GM21381 (cell line): ENCODE measurements around the gene UBE2F.
"Not testable (repeated sequence)": the region's sequence is repeated elsewhere in the genome, so short reads cannot be mapped to it uniquely, and the experiment has no call there.

ENCODE experiments used
- ATAC-seq: cut with Tn5 transposase; IDR thresholded peaks from one replicate; pipeline ENCODE4 v1.9.1; 2021; ENCODE audit warnings: mild to moderate bottlenecking, moderate library complexity; ENCODE audit not compliant: unreplicated experiment

Gene UBE2F

GRCh38 chr2:238042090-238042489 lies 75.3 kb downstream of the UBE2F start:
- ATAC-seq, result no peak

DNA sequence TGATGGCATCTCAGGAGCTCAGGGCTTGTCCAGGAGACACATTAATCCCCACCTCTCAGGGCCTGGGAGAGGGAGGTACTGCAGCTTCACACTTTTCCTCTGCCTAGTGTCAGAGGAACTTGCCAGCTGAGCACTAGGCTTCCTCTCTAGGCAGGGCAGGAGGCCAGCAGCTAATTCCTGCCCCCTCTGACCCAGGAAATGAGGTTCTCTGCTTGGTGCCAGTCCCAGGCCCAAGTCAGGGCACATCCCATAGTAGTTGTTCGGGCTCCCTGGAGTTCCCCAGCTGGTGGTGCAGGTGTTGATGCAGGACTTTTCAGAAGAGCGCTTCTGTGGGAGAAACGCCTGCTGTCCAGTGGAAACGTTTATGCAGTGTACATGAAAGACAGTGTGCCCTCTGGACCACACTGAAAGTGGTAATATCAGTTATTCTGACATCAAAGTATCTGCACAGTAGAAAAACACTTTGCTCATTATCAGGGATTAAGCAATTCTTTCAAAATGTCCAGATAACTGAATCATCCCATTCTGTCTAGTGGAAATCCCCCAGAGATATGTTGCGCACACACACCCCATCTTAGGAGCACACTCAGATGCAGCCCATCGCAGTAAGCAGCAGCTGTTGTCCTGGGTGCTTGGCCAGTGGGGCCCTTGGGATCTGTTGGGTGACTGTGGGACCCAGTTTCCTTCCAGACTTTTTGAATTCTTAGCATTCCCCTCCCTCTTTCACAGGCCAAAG lies 76.2 kb downstream of the UBE2F start:
- no peak for ATAC-seq

DNA sequence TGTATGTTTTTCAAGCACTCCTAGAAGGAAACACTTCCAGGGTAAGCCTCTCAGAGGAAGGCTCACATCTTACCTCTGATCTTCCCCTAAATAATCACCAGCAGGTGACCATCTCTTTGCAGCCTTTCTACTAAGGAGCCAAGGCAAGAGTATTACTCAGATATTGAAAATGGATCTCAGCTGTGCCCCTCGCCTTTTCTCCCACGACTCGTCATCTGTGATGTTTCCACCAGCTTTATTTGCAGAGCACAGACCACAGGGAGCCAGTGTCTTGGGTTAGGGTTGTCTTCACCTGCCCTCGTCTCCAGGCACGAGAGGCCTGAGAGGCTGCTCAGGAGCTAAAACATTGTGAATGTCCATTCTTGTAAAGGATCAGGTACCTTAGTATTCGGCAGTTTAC lies 77.0 kb downstream of the UBE2F start:
- ATAC-seq, result no peak

DNA sequence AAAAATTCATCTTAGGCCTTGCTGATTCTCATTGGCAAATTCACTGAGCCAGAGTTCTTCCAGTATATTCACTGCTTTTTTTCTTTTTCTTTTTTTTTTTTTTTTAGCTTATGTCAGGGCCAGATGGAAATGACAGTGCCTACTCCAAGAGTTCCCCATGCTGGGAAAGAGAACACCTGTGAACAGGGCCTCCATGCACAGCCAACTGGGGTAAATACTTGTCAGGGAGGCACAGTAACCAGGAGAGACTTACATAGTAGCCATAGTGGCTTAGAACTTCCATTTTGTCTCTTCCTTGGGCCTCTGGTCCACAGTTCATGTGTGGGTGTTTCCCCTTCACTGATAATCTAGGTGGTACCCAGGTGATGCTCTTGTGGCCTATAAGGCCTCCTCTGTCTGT lies 78.8 kb downstream of the UBE2F start:
- ATAC-seq, result no peak

- no peak for ATAC-seq
Measured at GRCh38 chr2:238046725-238047270, 80.0 kb downstream of the UBE2F start.

DNA sequence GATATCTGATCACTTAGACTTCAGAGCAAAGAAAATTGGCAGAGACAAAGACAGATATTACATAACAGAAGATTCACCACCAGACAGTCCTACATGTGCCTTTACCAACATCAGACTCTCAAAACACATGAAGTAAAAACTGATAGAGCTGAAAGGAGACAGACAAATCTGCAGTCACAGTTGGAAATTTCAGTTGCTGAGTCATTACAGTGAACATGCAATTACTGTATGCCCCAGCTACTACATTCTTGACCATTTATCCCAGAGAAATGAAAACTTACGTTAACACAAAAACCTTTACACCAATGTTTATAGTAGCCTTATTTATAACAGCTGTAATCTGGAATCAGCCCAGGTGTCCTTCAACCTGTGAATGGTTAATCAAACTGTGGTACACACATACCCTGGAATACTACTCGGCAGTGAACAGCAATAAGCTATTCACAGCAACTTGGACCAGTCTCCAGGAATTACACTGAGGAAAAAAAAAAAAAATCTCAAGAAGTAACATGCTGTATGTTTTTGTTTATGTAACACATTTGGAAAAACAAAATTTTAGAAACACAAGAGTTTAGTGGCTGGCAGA lies 86.5 kb downstream of the UBE2F start:
- ATAC-seq, result no peak

- no peak for ATAC-seq
Measured at GRCh38 chr2:238055841-238056240, 89.0 kb downstream of the UBE2F start.

DNA sequence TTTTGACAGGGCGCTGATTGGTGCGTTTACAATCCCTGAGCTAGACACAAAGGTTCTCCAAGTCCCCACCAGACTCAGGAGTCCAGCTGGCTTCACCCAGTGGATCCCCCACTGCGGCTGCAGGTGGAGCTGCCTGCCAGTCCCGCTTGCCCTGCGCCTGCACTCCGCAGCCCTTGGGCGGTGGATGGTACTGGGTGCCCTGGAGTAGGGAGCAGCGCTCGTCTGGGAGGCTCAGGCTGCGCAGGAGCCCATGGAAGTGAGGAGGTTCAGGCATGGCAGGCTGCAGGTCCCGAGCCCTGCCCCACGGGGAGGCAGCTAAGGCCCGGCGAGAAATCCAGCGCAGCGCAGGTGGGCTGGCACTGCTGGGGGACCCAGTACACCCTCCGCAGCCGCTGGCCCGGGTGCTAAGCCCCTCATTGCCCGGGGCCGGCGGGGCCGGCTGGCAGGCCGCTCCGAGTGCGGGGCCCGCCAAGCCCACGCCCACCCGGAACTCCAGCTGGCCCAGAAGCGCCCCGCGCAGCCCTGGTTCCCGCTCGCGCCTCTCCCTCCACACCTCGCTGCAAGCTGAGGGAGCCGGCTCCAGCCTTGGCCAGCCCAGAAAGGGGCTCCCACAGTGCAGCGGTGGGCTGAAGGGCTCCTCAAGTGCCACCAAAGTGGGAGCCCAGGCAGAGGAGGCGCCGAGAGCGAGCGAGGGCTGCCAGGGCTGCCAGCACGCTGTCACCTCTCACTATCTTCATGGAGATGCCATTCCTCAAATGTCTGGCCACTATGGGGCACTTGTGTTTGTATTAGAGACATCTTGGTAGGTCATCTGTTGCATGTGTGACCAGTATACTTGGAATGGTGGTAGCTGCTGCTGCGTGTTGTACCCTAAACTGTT lies 91.1 kb downstream of the UBE2F start:
- ATAC-seq, result not testable (repeated sequence)

DNA sequence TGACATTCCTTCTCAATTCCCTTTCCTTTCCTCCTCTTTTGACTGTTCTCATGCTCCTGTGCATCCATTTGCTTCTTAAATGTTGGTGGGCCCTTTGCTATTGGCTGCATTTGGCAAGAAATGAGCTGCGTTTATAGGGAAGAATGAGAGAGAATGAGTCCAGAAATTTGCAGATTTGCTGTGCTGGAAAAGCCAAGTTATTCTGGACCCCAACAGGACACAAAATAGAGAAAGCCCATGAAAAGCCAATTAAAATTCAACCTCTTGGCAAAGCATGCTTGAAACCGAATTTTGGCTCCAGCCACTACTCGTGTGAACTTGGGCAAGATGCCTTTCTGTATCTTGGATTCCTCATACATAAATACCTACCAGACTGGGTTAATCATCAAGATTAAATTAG lies 92.7 kb downstream of the UBE2F start:
- ATAC-seq, result no peak

DNA sequence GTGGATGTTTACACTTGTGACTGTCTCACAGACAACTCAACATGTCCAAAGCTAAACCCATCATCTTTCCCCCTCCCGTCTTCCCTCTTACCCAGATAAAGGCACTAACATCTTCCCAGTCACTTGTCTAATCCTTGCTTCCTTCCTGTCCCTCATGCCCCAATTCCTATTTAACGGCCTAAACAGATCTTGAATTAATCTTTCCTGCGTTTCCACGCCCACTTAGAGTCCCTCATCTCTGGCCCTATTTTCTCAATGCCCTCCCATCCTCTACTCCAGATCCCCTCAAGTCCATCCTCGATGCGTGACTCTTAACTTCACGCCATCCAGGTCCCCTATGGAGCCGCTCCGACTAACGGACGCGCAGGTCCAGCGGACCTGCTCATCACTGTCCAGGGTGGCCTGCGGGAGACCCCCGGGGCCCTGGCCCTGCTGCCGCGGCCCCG lies 93.3 kb downstream of the UBE2F start:
- ATAC-seq, result no peak

DNA sequence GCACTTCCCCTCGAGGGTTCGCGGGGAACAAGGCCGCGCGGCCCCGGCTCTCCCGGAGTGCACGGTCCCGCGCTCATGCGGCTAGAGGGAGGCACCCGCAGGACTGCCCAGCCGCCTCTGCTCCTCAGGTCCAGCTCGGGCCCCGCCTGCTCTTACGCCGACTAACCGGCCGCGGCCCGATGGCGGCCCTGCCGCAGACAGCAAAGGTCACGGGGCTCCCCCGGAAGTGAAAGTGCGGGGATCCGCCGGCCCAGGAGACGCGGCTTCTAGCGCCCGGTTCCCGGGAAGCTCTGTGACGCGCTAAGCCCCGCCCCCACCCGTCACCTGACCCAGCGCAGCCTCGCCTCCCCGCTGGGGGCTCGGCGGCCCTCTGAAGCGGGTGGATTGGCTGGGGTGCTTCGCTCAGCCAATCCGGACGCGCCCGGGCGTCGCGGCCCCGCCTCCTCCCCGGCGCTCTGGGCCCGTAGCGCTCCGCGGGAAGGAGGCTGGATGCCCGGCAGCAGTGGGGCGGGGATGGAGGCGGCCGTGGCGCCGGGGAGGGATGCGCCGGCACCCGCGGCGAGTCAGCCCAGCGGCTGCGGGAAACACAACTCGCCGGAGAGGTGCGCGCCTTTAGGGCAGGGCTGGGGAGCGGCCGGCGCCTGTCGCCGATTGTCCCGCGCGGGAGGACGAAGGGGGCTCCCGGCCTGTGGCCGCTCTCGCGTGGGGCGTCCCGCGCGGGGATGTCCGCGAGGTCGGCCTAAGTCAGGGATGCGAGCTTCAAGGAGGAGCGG lies 93.9 kb downstream of the UBE2F start, which contains the start of gene SCLY:
TSS of gene SCLY (plus strand) at position 460 of the 773 bp plus-strand sequence. CDS start at position 514, 54 bp downstream.
- peak; percentile 92 for ATAC-seq

DNA sequence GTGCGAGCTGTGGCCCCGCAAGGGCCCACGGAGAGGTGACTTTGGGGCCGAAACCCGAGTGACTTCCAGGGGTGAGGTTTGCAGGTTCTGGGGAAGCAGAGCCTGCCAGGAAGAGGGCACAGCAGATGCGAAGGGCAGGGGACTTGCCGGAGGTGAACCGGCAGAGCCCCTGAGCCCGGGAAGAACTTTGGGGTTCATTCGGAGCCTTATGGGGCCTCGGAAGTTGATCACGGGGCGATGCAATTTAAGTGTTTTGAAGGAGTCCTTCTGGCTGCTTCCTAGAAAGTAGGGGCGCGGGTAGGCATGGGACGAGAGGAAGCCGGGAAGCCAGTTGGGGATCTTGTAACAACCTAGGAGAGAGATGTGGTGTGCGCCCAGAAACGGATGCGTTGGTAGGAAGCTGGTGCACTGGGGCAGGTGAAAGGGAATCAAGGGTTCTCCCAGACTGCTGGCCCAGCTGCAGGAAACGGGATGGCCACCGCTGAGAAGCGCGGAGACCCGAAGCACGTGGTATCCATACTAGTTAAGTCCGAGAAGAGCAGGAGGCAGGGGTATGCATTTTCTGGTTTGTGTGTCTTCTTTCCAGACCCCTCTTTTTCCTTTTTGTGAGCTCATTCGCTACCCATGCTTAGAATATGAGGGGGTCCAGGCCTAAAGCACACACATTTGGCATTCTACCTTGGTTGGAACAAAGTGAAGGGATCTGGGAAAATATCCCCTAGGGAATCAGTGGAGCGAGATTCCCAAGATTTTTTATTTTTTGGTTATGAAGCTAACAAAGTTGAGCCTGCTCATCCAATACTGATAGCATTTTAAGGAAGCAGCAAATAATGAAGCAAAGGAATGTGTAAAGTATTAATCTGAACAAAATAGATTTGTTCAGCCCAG lies 94.7 kb downstream of the UBE2F start:
- peak; percentile 17 for ATAC-seq

- no peak for ATAC-seq
Measured at GRCh38 chr2:238063414-238064189, 96.8 kb downstream of the UBE2F start.

GRCh38 chr2:238064376-238064775 lies 97.6 kb downstream of the UBE2F start:
- ATAC-seq, result no peak

DNA sequence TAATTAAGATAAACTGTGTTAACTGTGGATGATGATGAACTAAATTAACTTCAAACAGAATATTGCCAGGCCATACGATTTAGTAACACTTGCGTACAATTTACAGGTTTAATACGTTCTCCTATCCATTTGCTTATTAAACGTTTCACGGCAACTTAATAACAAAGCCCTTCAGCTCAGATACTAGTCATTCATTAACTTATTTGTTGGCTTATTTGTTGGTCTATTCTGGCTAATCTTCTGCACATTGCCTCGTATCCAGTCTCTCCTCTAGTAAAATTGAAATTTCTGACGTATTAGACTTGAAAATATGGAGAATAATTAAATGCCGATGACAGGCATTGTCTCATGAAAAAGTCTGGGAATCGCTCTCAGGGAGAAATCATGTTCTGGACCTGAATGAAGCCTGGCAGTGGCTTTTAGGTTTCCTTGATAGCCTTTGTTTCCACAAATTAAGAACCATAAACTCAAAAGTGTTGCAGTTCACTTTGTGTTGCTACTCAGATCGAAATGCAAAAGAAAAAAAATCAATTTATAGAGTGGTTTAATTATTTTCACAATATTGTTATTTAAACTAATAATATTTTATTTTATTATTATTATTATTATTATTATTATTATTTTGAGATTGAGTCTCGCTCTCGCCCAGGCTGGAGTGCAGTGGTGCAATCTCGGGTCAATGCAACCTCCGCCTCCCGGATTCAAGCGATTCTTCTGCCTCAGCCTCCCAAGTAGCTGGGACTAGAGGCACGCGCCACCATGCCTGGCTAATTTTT lies 98.4 kb downstream of the UBE2F start:
- ATAC-seq, result no peak

GRCh38 chr2:238066218-238066617 lies 99.4 kb downstream of the UBE2F start:
- no peak for ATAC-seq

GRCh38 chr2:238066718-238067117 lies 99.9 kb downstream of the UBE2F start:
- ATAC-seq, result not testable (repeated sequence)

DNA sequence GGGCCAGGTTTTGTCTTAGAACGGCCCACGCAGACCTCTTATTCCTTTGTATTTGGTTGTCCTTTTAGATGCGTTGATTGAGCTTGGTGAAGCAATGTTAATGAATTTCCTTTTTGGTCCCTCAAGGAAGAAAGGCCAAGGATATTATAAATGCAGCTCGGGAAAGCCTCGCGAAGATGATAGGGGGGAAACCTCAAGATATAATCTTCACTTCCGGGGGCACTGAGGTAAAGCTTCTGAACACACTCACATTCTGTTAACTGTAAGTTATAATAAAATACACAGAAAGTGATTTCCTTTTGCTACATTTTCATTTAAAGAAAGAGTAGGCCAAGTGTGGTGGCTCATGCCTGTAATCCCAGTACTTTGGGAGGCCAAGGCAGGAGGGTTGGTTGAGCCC lies 101.1 kb downstream of the UBE2F start:
- ATAC-seq, result no peak
